Body of pancreas (tissue), 4 donors: ENCODE results near the gene KERA.

Experiments used
- CTCF ChIP-seq, 7 experiments: fragments of 450-650 bp in 4 of 7; fragments of 200-600 bp in 3 of 7; sonication (generic) in 3 of 7; IDR thresholded peaks; one replicate each; pipeline ENCODE4 v1.5.1; 2016 to 2019; ENCODE audit warnings: antibody characterized with exemption in 7 of 7
- POLR2A ChIP-seq, 3 donors: fragments of 450-650 bp; IDR thresholded peaks; one replicate each; pipeline ENCODE4 v1.6.1; 2016; ENCODE audit warnings: antibody characterized with exemption in 3 of 3, mild to moderate bottlenecking in 2 of 3

- TF ChIP-seq CTCF (IDR thresholded peaks at IDR 0.05) = no peak
- TF ChIP-seq POLR2A (IDR thresholded peaks at IDR 0.05) = no peak
Observed at GRCh38 chr12:91064640-91065039, 6.8 kb upstream of the KERA start.
